GM12891 (cell line): ENCODE data around the gene UROS.

Source experiments
- POLR2A ChIP-seq: IDR thresholded peaks from 2 replicates; pipeline ENCODE4 v1.6.1; 2011; ENCODE audit warnings: low read depth, low read length, control low read depth
- POLR2AphosphoS5 ChIP-seq: IDR thresholded peaks from 2 replicates; pipeline ENCODE4 v1.6.1; 2011; ENCODE audit warnings: low read depth, low read length, control low read depth
- POU2F2 ChIP-seq: IDR thresholded peaks from 2 replicates; pipeline ENCODE4 v1.6.1; 2011; ENCODE audit warnings: low read depth, mild to moderate bottlenecking, control low read depth, low read length, moderate library complexity
- TAF1 ChIP-seq: IDR thresholded peaks from 2 replicates; pipeline ENCODE4 v1.6.1; 2011; ENCODE audit warnings: low read depth, low read length, control low read depth

DNA sequence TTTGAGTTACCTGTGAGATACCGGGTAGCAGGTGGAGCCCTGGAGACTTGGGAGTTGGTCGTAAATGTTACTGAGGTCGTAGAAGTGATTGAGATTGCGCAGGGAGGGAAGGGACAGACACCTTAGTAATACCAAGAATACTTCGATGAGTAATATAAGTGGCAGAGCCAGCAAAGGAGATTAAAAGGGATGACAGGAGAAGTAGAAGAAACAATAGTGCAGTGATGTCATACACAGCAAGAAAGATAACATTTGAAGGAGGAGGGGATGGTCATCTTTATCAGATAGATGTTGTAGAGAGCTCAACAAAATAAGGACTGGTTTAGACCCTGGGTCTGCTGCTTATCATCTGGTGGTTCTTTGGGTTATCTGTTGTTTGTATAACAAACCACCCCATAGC is 5.3 kb upstream of the UROS start:
- TF ChIP-seq POLR2A (no peak), POLR2AphosphoS5 (no peak), POU2F2 (no peak), TAF1 (no peak)
